Fibroblast of villous mesenchyme (primary cell): ENCODE results near the gene LRRC8D. TPM values are rescaled to one million over a fixed set of nuclear protein-coding genes. Genes with fewer than 3 reads are reported as not detected.
"Not testable (repeated sequence)": the region's sequence is repeated elsewhere in the genome, so short reads cannot be mapped to it uniquely, and the experiment has no call there.

ENCODE experiments used
- DNase-seq: peaks from one replicate; pipeline ENCODE4 v3.0.0-alpha.2; 2010; ENCODE audit warnings: low read depth
- H3K4me3 ChIP-seq: 2 replicates; pipeline ENCODE4 v1.5.1; 2011; ENCODE audit warnings: low read depth, mild to moderate bottlenecking, low read length
- CTCF ChIP-seq: IDR thresholded peaks from 2 replicates; pipeline ENCODE4 v1.5.1; 2012; ENCODE audit warnings: low read depth, mild to moderate bottlenecking, low read length; ENCODE audit not compliant: insufficient read depth
- total RNA-seq: library from RNA; depleted of rRNA; stranded (reverse); fragments of >200 nt; gene quantifications from 2 replicates; pipeline ENCODE4 v1.2.3, GENCODE V29; 2012

Gene LRRC8D
- total RNA-seq, 1 donor, result 58.7 TPM

DNA sequence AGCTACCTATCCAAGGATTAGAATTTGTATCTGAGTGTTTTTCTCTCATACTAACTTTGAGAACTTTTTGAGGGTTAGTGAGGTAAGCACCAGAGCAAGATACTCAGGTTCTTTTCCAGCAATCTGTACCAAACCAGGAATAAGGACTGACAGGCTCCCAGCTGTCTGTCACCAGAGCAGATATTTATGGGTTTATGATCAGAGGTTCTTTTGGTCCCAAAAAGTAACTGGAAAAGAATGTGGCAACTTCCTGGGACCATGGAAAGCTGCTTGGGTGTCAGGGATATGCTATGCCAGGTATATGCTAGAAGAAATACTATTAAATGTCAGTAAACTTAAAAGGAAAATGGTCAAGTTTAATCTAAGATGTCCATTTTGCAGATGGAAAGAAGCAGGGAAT lies 98.3 kb downstream of the LRRC8D start:
- H3K4me3 ChIP-seq, result no peak overlapping the region
- DNase-seq, result no peak
- no peak for TF ChIP-seq CTCF

DNA sequence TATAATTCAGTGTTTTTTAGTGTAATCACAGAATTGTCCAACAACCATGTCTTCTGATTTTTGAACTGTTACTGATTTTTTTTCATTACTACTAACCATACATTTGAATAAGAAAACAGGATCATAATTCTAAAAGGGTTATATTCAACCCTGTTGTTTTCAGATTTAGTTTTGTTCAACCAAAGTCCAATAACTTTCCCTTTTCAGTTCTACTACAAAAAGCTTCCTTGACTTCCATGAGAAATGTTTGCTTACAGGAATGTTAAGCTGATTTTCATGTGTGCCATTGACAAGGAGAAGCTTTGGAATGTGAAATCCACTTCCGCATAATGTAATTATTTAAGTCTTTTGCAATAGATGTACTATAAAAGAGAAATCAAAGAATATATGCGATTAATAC lies 102.1 kb downstream of the LRRC8D start:
- DNase-seq, result no peak
- no peak overlapping the region for H3K4me3 ChIP-seq
- TF ChIP-seq CTCF, result no peak

- H3K4me3 ChIP-seq, result no peak overlapping the region
- no peak for DNase-seq
- TF ChIP-seq CTCF, result no peak
Measured at GRCh38 chr1:89923517-89923916, 102.7 kb downstream of the LRRC8D start.

DNA sequence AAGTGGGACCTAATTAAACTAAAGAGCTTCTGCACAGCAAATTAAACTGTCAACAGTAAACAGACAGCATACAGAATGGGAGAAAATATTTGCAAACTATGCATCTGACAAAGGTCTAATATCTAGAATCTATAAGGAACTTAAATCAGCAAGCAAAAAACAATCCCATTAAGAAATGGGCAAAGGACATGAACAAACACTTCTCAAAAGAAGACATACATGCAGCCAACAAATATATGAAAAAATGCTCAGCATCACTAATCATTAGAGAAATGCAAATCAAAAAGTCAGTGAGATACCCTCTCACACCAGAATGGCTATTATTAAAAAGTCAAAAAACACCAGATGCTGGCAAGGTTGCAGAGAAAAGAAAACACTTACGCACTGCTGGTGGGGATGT lies 103.2 kb downstream of the LRRC8D start:
- not testable (repeated sequence) for DNase-seq, H3K4me3 ChIP-seq

DNA sequence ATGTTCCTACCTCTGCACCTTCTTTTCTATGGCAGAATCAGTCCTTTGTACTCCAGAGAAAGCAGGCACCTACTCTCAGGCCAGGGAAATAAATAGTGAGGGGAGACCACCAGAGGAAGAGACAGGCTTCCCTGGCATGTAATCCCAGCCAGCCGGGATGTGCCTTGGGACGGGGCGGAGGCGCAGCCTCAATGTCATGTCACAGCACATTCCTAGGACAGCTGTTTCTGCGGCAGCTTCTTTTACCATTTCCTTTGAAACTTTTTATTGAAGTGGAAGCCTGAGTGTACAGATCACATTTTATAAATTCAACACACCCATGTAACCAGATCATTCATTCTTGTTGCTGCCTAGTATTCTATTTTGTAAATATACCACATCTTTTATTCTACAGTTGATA lies 106.2 kb downstream of the LRRC8D start:
- TF ChIP-seq CTCF, result no peak
- H3K4me3 ChIP-seq, result no peak overlapping the region
- no peak for DNase-seq

GRCh38 chr1:89927478-89927877 lies 106.6 kb downstream of the LRRC8D start:
- TF ChIP-seq CTCF, result no peak
- H3K4me3 ChIP-seq, result no peak overlapping the region
- no peak for DNase-seq

GRCh38 chr1:89928506-89928905 lies 107.7 kb downstream of the LRRC8D start:
- TF ChIP-seq CTCF, result no peak
- no peak for DNase-seq

More at GRCh38 chr1:89928506-89928905, 107.7 kb downstream of the LRRC8D start:
- H3K4me3 ChIP-seq, result no peak overlapping the region
